Panc1 (cell line): ENCODE data around the gene UQCR11. TPM values are rescaled to one million over a fixed set of nuclear protein-coding genes. Genes with fewer than 3 reads are reported as not detected.
A peak's percentile ranks its signal among the peaks of the same experiment; 100 is the strongest.

Experiments used
- ATAC-seq: fragments of 200-7000 bp; cut with Tn5 transposase; 2 replicates; pipeline ENCODE4 v1.9.1; 2020; ENCODE audit warnings: mild to moderate bottlenecking, moderate library complexity
- BruUV-seq: library from RNA; stranded (reverse); fragments of 400-500 nt; replicated peaks from 2 replicates; lab custom pipeline; 2021; lab: Mats Ljungman, UMichigan
- CTCF ChIA-PET: fragments of 300-600 bp; sonication (Branson Sonifier 250); formaldehyde crosslinking; loops from one replicate; lab custom pipeline; 2022; ENCODE audit warnings: antibody characterized with exemption; lab: Charles Lee
- POLR2A ChIA-PET: fragments of 300-600 bp; sonication (Branson Sonifier 250); formaldehyde crosslinking; loops from one replicate; lab custom pipeline; 2022; ENCODE audit warnings: antibody characterized with exemption; lab: Charles Lee
- DNase-seq: peaks from one replicate; pipeline ENCODE4 v3.0.0-alpha.2; 2010; ENCODE audit warnings: low read depth, low spot score
- H3K27ac ChIP-seq: 2 replicates; pipeline ENCODE4 v1.5.1; 2011; ENCODE audit warnings: mild to moderate bottlenecking, low read length, inconsistent platforms
- H3K27me3 ChIP-seq: fragments of 200-500 bp; sonication (Bioruptor generic); 2 replicates; pipeline ENCODE4 v1.6.0; 2014; ENCODE audit warnings: low read length, inconsistent platforms; ENCODE audit not compliant: control insufficient read depth, insufficient read depth
- H3K36me3 ChIP-seq: fragments of 200-500 bp; sonication (Bioruptor generic); 2 replicates; pipeline ENCODE4 v1.5.1; 2014; ENCODE audit warnings: inconsistent platforms, mild to moderate bottlenecking, low read length, moderate library complexity; ENCODE audit not compliant: control insufficient read depth, insufficient read depth
- H3K4me1 ChIP-seq: 2 replicates; pipeline ENCODE4 v1.5.1; 2011; ENCODE audit warnings: inconsistent platforms, mild to moderate bottlenecking, low read length, moderate library complexity; ENCODE audit not compliant: control insufficient read depth, insufficient read depth
- H3K4me3 ChIP-seq, 2 experiments: 2 replicates each; pipeline ENCODE4 v1.5.1; 2011 to 2012; ENCODE audit warnings: low read depth in 2 of 2, low read length in 2 of 2, mild to moderate bottlenecking in 2 of 2, inconsistent platforms in 1 of 2, moderate library complexity in 1 of 2
- H3K9me3 ChIP-seq: fragments of 200-500 bp; sonication (Bioruptor generic); 2 replicates; pipeline ENCODE4 v1.5.1; 2014; ENCODE audit warnings: low read depth, mild to moderate bottlenecking, inconsistent platforms, low read length, moderate library complexity; ENCODE audit not compliant: control insufficient read depth, insufficient read depth
- POLR2AphosphoS5 ChIP-seq: IDR thresholded peaks from 2 replicates; pipeline ENCODE4 v1.6.1; 2012; ENCODE audit warnings: mild to moderate bottlenecking, low read depth, low read length, moderate library complexity
- SIN3A ChIP-seq: IDR thresholded peaks from 2 replicates; pipeline ENCODE4 v1.6.1; 2012; ENCODE audit warnings: low read depth, mild to moderate bottlenecking, low read length, moderate library complexity, borderline replicate concordance; ENCODE audit not compliant: insufficient read depth
- TCF7L2 ChIP-seq: IDR thresholded peaks from 2 replicates; pipeline ENCODE4 v1.6.1; 2011; ENCODE audit warnings: mild to moderate bottlenecking, low read depth, low read length, inconsistent platforms
- in situ Hi-C: cut with HindIII; loops from 2 replicates; pipeline ENCODE4 v1.10.0; 2016; ENCODE audit warnings: low sequenced_read_pairs, low pct_unique_long_range_greater_than_20kb
- intact Hi-C: fragments of 100-400 bp; cut with micrococcal nuclease; formaldehyde crosslinking; loops from one replicate; pipeline ENCODE4 v1.10.0; 2022; ENCODE audit not compliant: unreplicated experiment
- total RNA-seq: library from RNA; stranded (reverse); gene quantifications from one replicate; pipeline ENCODE4 v1.2.1, GENCODE V29; 2021; ENCODE audit not compliant: unreplicated experiment
- TF ChIP-seq, protein P1 (sequence below): fragments of 450-650 bp; IDR thresholded peaks from 2 replicates; pipeline ENCODE4 v1.5.1; 2017; ENCODE audit warnings: mild to moderate bottlenecking
- TF ChIP-seq, protein P2 (sequence below), 2 experiments: IDR thresholded peaks; 2 replicates each; pipeline ENCODE4 v1.6.1; 2011 to 2012; ENCODE audit warnings: low read depth in 2 of 2, control low read depth in 1 of 2, low read length in 1 of 2, mild to moderate bottlenecking in 1 of 2, moderate library complexity in 1 of 2; ENCODE audit not compliant: insufficient read depth in 1 of 2

Gene UQCR11
- total RNA-seq, 1 experiment from 2014 or later, result 300 TPM

DNA sequence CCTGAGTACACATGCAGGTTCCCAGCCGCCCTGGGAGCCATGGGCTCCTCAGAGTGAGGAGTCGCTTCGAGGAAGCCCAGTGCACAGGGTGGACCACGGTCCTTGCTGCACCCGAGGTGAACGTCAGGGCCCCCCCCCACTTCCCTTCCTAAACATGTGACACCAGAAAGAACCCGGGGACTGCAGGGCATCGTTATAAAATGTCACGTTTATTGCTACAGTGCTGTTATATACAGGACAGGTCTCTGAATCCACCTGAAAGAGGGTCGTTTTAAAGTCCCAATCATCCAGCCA lies 3.8 kb upstream of the UQCR11 start:
- peaks cover 22% of the 10 kb centered on the region for H3K4me1 ChIP-seq
- ChIA-PET POLR2A (no interaction called here), CTCF (interaction anchor here (0.6 kb wide), 1 partner anchor 171 kb away, joined by 3 read pairs; no protein-coding TSS in a partner anchor)
- TF ChIP-seq POLR2AphosphoS5 (no peak), SIN3A (no peak), TCF7L2 (no peak)
- TF ChIP-seq, protein P1, sequence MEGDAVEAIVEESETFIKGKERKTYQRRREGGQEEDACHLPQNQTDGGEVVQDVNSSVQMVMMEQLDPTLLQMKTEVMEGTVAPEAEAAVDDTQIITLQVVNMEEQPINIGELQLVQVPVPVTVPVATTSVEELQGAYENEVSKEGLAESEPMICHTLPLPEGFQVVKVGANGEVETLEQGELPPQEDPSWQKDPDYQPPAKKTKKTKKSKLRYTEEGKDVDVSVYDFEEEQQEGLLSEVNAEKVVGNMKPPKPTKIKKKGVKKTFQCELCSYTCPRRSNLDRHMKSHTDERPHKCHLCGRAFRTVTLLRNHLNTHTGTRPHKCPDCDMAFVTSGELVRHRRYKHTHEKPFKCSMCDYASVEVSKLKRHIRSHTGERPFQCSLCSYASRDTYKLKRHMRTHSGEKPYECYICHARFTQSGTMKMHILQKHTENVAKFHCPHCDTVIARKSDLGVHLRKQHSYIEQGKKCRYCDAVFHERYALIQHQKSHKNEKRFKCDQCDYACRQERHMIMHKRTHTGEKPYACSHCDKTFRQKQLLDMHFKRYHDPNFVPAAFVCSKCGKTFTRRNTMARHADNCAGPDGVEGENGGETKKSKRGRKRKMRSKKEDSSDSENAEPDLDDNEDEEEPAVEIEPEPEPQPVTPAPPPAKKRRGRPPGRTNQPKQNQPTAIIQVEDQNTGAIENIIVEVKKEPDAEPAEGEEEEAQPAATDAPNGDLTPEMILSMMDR, result no peak
- TF ChIP-seq, protein P2, sequence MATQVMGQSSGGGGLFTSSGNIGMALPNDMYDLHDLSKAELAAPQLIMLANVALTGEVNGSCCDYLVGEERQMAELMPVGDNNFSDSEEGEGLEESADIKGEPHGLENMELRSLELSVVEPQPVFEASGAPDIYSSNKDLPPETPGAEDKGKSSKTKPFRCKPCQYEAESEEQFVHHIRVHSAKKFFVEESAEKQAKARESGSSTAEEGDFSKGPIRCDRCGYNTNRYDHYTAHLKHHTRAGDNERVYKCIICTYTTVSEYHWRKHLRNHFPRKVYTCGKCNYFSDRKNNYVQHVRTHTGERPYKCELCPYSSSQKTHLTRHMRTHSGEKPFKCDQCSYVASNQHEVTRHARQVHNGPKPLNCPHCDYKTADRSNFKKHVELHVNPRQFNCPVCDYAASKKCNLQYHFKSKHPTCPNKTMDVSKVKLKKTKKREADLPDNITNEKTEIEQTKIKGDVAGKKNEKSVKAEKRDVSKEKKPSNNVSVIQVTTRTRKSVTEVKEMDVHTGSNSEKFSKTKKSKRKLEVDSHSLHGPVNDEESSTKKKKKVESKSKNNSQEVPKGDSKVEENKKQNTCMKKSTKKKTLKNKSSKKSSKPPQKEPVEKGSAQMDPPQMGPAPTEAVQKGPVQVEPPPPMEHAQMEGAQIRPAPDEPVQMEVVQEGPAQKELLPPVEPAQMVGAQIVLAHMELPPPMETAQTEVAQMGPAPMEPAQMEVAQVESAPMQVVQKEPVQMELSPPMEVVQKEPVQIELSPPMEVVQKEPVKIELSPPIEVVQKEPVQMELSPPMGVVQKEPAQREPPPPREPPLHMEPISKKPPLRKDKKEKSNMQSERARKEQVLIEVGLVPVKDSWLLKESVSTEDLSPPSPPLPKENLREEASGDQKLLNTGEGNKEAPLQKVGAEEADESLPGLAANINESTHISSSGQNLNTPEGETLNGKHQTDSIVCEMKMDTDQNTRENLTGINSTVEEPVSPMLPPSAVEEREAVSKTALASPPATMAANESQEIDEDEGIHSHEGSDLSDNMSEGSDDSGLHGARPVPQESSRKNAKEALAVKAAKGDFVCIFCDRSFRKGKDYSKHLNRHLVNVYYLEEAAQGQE (IDR thresholded peaks at IDR 0.05; ENCODE audit: insufficient read depth in 1 of 2, low read depth in 2 of 2, low read length in 1 of 2), result no peak
- intact Hi-C loops (no loop called here), in situ Hi-C loops (no loop called here)
- H3K27ac ChIP-seq, result no peak overlapping the region
- DNase-seq (no peak), ATAC-seq (no peak)
- H3K36me3 ChIP-seq, result no peaks in the 10 kb centered on the region; the same call in 1 of the 2 replicates
- H3K27me3 ChIP-seq, result no peaks in the 10 kb centered on the region
- no peaks in the 10 kb centered on the region for H3K9me3 ChIP-seq
- BruUV-seq, result no TSS peak
- H3K4me3 ChIP-seq, result no peak overlapping the region

DNA sequence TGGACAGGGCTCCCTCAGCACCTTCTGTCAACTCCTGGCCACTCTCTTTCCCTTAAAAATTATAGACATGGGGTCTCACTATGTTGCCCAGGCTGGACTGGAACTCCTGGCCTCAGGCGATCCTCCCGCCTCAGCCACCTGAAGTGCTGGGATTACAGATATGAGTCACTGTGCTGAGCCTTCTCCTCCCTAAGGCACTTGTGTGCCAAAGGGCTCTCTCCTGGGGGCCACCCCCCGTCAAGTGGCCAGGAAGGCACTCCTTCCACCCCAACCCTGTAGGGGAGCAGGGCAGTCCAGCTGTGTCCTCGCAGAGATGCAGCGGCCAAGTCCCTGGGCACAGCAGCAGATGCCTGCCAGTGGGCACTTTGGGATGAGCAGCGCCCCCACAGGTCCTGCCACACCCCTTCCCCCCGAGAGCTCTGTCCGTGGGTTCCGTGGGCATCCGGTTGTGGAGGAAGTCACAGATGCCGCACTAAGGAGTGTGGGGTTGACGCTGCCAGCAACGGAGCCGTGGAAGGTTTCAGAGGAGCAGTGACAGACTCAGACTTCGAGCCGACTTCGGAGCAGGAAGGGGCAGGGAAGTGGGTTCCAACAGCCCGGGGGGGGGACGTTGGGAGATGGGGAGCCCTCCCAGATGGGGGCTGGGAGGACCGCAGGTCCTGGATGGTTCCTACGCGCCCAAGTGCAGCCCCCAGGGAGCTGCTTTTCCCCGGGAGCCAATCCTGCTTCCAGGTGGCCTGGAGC lies 3.3 kb upstream of the UQCR11 start:
- H3K27me3 ChIP-seq, result no peaks in the 10 kb centered on the region
- in situ Hi-C loops (no loop called here), intact Hi-C loops (no loop called here)
- CTCF ChIA-PET, result interaction anchor here (0.6 kb wide), 1 partner anchor 172 kb away, joined by 3 read pairs; no protein-coding TSS in a partner anchor
- POLR2A ChIA-PET, result interaction anchor here (0.7 kb wide), 1 partner anchor 159 kb away, joined by 5 read pairs; no protein-coding TSS in a partner anchor
- BruUV-seq, result no TSS peak
- no peak for DNase-seq
- no peak overlapping the region; the same call in 1 of the 2 replicates for H3K27ac ChIP-seq
- peaks cover 22% of the 10 kb centered on the region for H3K4me1 ChIP-seq
- no peak overlapping the region for H3K4me3 ChIP-seq
- ATAC-seq, result no peak
- H3K36me3 ChIP-seq, result no peaks in the 10 kb centered on the region; the same call in 1 of the 2 replicates
- H3K9me3 ChIP-seq, result no peaks in the 10 kb centered on the region
- TF ChIP-seq, protein P1, result no peak
- TF ChIP-seq POLR2AphosphoS5 (no peak), SIN3A (no peak)
- TF ChIP-seq, protein P2 (IDR thresholded peaks at IDR 0.05; ENCODE audit: insufficient read depth in 1 of 2, low read depth in 2 of 2, low read length in 1 of 2), result 0 out of 4 replicates have a peak, but pooled peaks of 1 of the 2 experiments have one; percentile 33
